Myocyte (in vitro differentiated cells): ENCODE data around the gene TTC29. TPM values are rescaled to one million over a fixed set of nuclear protein-coding genes. Genes with fewer than 3 reads are reported as not detected.
A peak's percentile ranks its signal among the peaks of the same experiment; 100 is the strongest.
"Not testable (repeated sequence)": the region's sequence is repeated elsewhere in the genome, so short reads cannot be mapped to it uniquely, and the experiment has no call there.

Experiments used
- DNase-seq: peaks from one replicate; pipeline ENCODE4 v3.0.0-alpha.2; 2012; ENCODE audit warnings: low read depth
- total RNA-seq: library from RNA; depleted of rRNA; stranded (reverse); fragments of >200 nt; gene quantifications from 2 replicates; pipeline ENCODE4 v1.2.3, GENCODE V29; 2014

TTC29 gene
- total RNA-seq, 1 donor from 2014 or later = not detected

GRCh38 chr4:146857298-146857697 is 88.4 kb downstream of the TTC29 start:
- peak; percentile 2 for DNase-seq

- DNase-seq = no peak
Observed at GRCh38 chr4:146855761-146856160, 89.9 kb downstream of the TTC29 start.

GRCh38 chr4:146852360-146852759 is 93.3 kb downstream of the TTC29 start:
- DNase-seq = peak; percentile 1

- no peak for DNase-seq
Observed at GRCh38 chr4:146847345-146847744, 98.3 kb downstream of the TTC29 start.

GRCh38 chr4:146846882-146847281 is 98.8 kb downstream of the TTC29 start:
- DNase-seq = no peak

- DNase-seq = no peak
Observed at GRCh38 chr4:146844761-146845160, 100.9 kb downstream of the TTC29 start.

GRCh38 chr4:146842876-146843275 is 102.8 kb downstream of the TTC29 start:
- DNase-seq = no peak

- no peak for DNase-seq
Observed at GRCh38 chr4:146840731-146841130, 104.9 kb downstream of the TTC29 start.

GRCh38 chr4:146835096-146835495 is 110.6 kb downstream of the TTC29 start:
- DNase-seq = no peak

GRCh38 chr4:146834263-146835034 is 111.2 kb downstream of the TTC29 start:
- no peak for DNase-seq

- no peak for DNase-seq
Observed at GRCh38 chr4:146833530-146833929, 112.1 kb downstream of the TTC29 start.

- not testable (repeated sequence) for DNase-seq
Observed at GRCh38 chr4:146822980-146823379, 122.7 kb downstream of the TTC29 start.

GRCh38 chr4:146814750-146815149 is 130.9 kb downstream of the TTC29 start:
- DNase-seq = peak; percentile 3

GRCh38 chr4:146795711-146796110 is 150.0 kb downstream of the TTC29 start:
- DNase-seq = no peak

- no peak for DNase-seq
Observed at GRCh38 chr4:146793727-146794126, 151.9 kb downstream of the TTC29 start.

GRCh38 chr4:146791439-146791838 is 154.2 kb downstream of the TTC29 start:
- no peak for DNase-seq

- no peak for DNase-seq
Observed at GRCh38 chr4:146790515-146790914, 155.1 kb downstream of the TTC29 start.

GRCh38 chr4:146787731-146788130 is 157.9 kb downstream of the TTC29 start:
- no peak for DNase-seq

GRCh38 chr4:146776691-146777090 is 169.0 kb downstream of the TTC29 start:
- DNase-seq = no peak

- DNase-seq = no peak
Observed at GRCh38 chr4:146763560-146763959, 182.1 kb downstream of the TTC29 start.

GRCh38 chr4:146762016-146762415 is 183.6 kb downstream of the TTC29 start:
- DNase-seq = no peak

GRCh38 chr4:146742416-146742815 is 203.2 kb downstream of the TTC29 start:
- no peak for DNase-seq

GRCh38 chr4:146739182-146739581 is 206.5 kb downstream of the TTC29 start:
- DNase-seq = no peak
